Measurements from ENCODE around the gene ARRB1. TPM values are rescaled to one million over a fixed set of nuclear protein-coding genes. Genes with fewer than 3 reads are reported as not detected.

Gene ARRB1
- total and polyA plus RNA-seq, 9 of the 15 experiments (the other 6 are each of a cell fraction or from before 2014, with no cell fraction given) = 6.6 to 45.4 (median 28.5) TPM

- TF ChIP-seq FOSL1 (tag; conservative IDR thresholded peaks at IDR 0.05) (peak; percentile 18; the same call in 1 of the 2 replicates), ARID1B (IDR thresholded peaks at IDR 0.05) (peak; percentile 53), NUFIP1 (IDR thresholded peaks at IDR 0.05; ENCODE audit: partially characterized antibody) (no peak)
Observed at GRCh38 chr11:75347781-75348566, 3.5 kb downstream of the ARRB1 start (continued).

GRCh38 chr11:75346912-75347647 is 4.4 kb downstream of the ARRB1 start:
- Histone ChIP-seq H2AFZ (ENCODE audit: low read depth, low read length) (no peak overlapping the region), H3K79me2 (ENCODE audit: control insufficient read depth, insufficient read depth, low read length) (peaks cover 80% of the 10 kb centered on the region), H3K9me1 (ENCODE audit: control insufficient read depth, insufficient read depth, low read length) (no peaks in the 10 kb centered on the region), H3K27me3 (ENCODE audit: control insufficient read depth in 2 of 2, insufficient read depth in 2 of 2, low read length in 2 of 2) (no peaks in the 10 kb centered on the region), H3K27ac (ENCODE audit: extremely low read depth, low read depth, low read length) (no peak overlapping the region), H3K4me2 (ENCODE audit: insufficient read depth, low read length) (no peak overlapping the region), H3K4me3 (no peak overlapping the region), H4K20me1 (replicated peaks; ENCODE audit: control insufficient read depth, insufficient read depth, low read length) (peaks cover 19% of the 10 kb centered on the region), H3K4me1 (replicated peaks in 1 of 2; ENCODE audit: control insufficient read depth in 2 of 2, insufficient read depth in 2 of 2, low read length in 2 of 2) (peaks cover 61 to 80% of the 10 kb centered on the region in 2 experiments), H3K9me3 (replicated peaks; ENCODE audit: control insufficient read depth, insufficient read depth, low read depth, low read length) (no peaks in the 10 kb centered on the region), H3K9ac (ENCODE audit: insufficient read depth in 1 of 2, low read depth in 2 of 2, low read length in 2 of 2) (peak overlapping the region in 1 of 2 experiments; percentile 67; a peak in 2 of 4 replicates), H3K36me3 (ENCODE audit: control insufficient read depth, insufficient read depth, low read length) (peaks cover 34% of the 10 kb centered on the region; the same call in 1 of the 3 replicates)
- DNase-seq (ENCODE audit: extremely low read depth in 1 of 4, low spot score in 3 of 4) = no peak
- in situ Hi-C loops (cut with MboI) (no loop called here), intact Hi-C loops (cut with micrococcal nuclease) (no loop called here)
- no peak for FAIRE-seq
- no peak for ATAC-seq
- CTCF ChIA-PET (ENCODE audit: low intra/inter-chr PET ratio) = no interaction called here
- POLR2A ChIA-PET = interaction anchor here (0.5 to 1.0 kb wide), 2 partner anchors 10 to 13 kb away, joined by 3 to 4 read pairs; no protein-coding TSS in a partner anchor
- BruUV-seq (replicated peaks) = no TSS peak
- WGBS (ENCODE audit: insufficient coverage, low coverage, missing lambda C conversion rate) = 81% methylated on average over 10 of the region's 11 CpGs
- TF ChIP-seq TEAD4 (IDR thresholded peaks at IDR 0.05; ENCODE audit: low read length) (no peak), TEAD4 (CRISPR knock-in tag; IDR thresholded peaks at IDR 0.05; ENCODE audit: borderline replicate concordance) (no peak), KDM1A (IDR thresholded peaks at IDR 0.05) (0 out of 4 replicates have a peak, but pooled peaks of 1 of the 2 experiments have one; percentile 23), MYC (IDR thresholded peaks at IDR 0.05; ENCODE audit: low read depth, low read length) (no peak), MYC (CRISPR knock-in tag; IDR thresholded peaks at IDR 0.05; ENCODE audit: borderline replicate concordance, low read depth) (no peak), PHF21A (IDR thresholded peaks at IDR 0.05; ENCODE audit: borderline replicate concordance, low read depth) (no peak), ARNT (IDR thresholded peaks at IDR 0.05) (no peak), RAD51 (IDR thresholded peaks at IDR 0.05; ENCODE audit: borderline replicate concordance, low read depth) (no peak), POLR3G (IDR thresholded peaks at IDR 0.05; ENCODE audit: extremely low read depth, insufficient read length, insufficient replicate concordance) (no peak), GTF2F1 (IDR thresholded peaks at IDR 0.05; ENCODE audit: low read depth, low read length) (no peak), EZH2 (IDR thresholded peaks at IDR 0.05; ENCODE audit: borderline replicate concordance, low read depth, low read length) (no peak), BCOR (IDR thresholded peaks at IDR 0.05) (0 out of 2 replicates have a peak, but pooled peaks have one; percentile 47), RBM25 (IDR thresholded peaks at IDR 0.05; ENCODE audit: low read depth, low read length, severe bottlenecking) (peak; percentile 64), THRAP3 (IDR thresholded peaks at IDR 0.05; ENCODE audit: borderline replicate concordance) (no peak), NFIC (IDR thresholded peaks at IDR 0.05) (peak; percentile 73), DEAF1 (CRISPR knock-in tag; IDR thresholded peaks at IDR 0.05) (no peak), ZNF224 (CRISPR knock-in tag; IDR thresholded peaks at IDR 0.05) (no peak), SRSF7 (optimal IDR thresholded peaks at IDR 0.05; ENCODE audit: low read depth, low read length) (no peak)
